ENCODE results near the gene DLEC1.

Gene DLEC1

GRCh38 chr3:38127611-38128302 is 88.7 kb downstream of the DLEC1 start:
- Histone ChIP-seq H3K27ac (ENCODE audit: low read length) (no peak overlapping the region), H3K9me3 (ENCODE audit: insufficient read depth, low read length, severe bottlenecking) (no peaks in the 10 kb centered on the region), H3K4me3 (ENCODE audit: low read depth in 1 of 2, low read length in 2 of 2) (no peak overlapping the region), H3K79me2 (ENCODE audit: insufficient read depth, low read length) (no peaks in the 10 kb centered on the region), H3K4me2 (ENCODE audit: insufficient read depth, low read length) (no peak overlapping the region), H2AFZ (ENCODE audit: low read depth, low read length) (no peak overlapping the region), H3K4me1 (ENCODE audit: insufficient read depth, low read length) (no peaks in the 10 kb centered on the region), H3K36me3 (ENCODE audit: insufficient read depth, low read length) (peaks cover 94% of the 10 kb centered on the region), H4K20me1 (ENCODE audit: insufficient read depth, low read length) (peaks cover 4% of the 10 kb centered on the region), H3K27me3 (ENCODE audit: insufficient read depth, low read length, poor library complexity) (no peaks in the 10 kb centered on the region), H3K9ac (ENCODE audit: low read depth, low read length) (no peak overlapping the region)
- ATAC-seq (ENCODE audit: insufficient read depth, low read depth) (no peak), DNase-seq (no peak)
- TF ChIP-seq CTCF (IDR thresholded peaks at IDR 0.05; ENCODE audit: borderline replicate concordance, extremely low read depth, low read length, poor library complexity, severe bottlenecking) (no peak), EZH2 (IDR thresholded peaks at IDR 0.05; ENCODE audit: borderline replicate concordance, low read depth, low read length, severe bottlenecking) (no peak)

GRCh38 chr3:38128303-38128655 is 89.3 kb downstream of the DLEC1 start:
- H3K4me3 ChIP-seq (ENCODE audit: low read depth in 1 of 2, low read length in 2 of 2), result no peak overlapping the region
- no peaks in the 10 kb centered on the region for H3K4me1 ChIP-seq (ENCODE audit: insufficient read depth, low read length)
- no peak overlapping the region for H3K4me2 ChIP-seq (ENCODE audit: insufficient read depth, low read length)
- no peak overlapping the region for H2AFZ ChIP-seq (ENCODE audit: low read depth, low read length)
- H3K79me2 ChIP-seq (ENCODE audit: insufficient read depth, low read length), result no peaks in the 10 kb centered on the region
- no peak for TF ChIP-seq EZH2 (IDR thresholded peaks at IDR 0.05; ENCODE audit: borderline replicate concordance, low read depth, low read length, severe bottlenecking)
- TF ChIP-seq CTCF (IDR thresholded peaks at IDR 0.05; ENCODE audit: borderline replicate concordance, extremely low read depth, low read length, poor library complexity, severe bottlenecking), result no peak
- peaks cover 94% of the 10 kb centered on the region for H3K36me3 ChIP-seq (ENCODE audit: insufficient read depth, low read length)
- no peak overlapping the region for H3K9ac ChIP-seq (ENCODE audit: low read depth, low read length)
- H4K20me1 ChIP-seq (ENCODE audit: insufficient read depth, low read length), result peaks cover 4% of the 10 kb centered on the region
- H3K27me3 ChIP-seq (ENCODE audit: insufficient read depth, low read length, poor library complexity), result no peaks in the 10 kb centered on the region
- H3K9me3 ChIP-seq (ENCODE audit: insufficient read depth, low read length, severe bottlenecking), result no peaks in the 10 kb centered on the region
- ATAC-seq (ENCODE audit: insufficient read depth, low read depth) (no peak), DNase-seq (no peak)
- H3K27ac ChIP-seq (ENCODE audit: low read length), result no peak overlapping the region

GRCh38 chr3:38129058-38129457 is 90.0 kb downstream of the DLEC1 start:
- H3K4me2 ChIP-seq (ENCODE audit: insufficient read depth, low read length), result no peak overlapping the region
- H3K9ac ChIP-seq (ENCODE audit: low read depth, low read length), result no peak overlapping the region
- H3K79me2 ChIP-seq (ENCODE audit: insufficient read depth, low read length), result no peaks in the 10 kb centered on the region
- no peak for ATAC-seq (ENCODE audit: insufficient read depth, low read depth)
- H4K20me1 ChIP-seq (ENCODE audit: insufficient read depth, low read length), result peaks cover 4% of the 10 kb centered on the region
- no peak overlapping the region for H3K27ac ChIP-seq (ENCODE audit: low read length)
- no peaks in the 10 kb centered on the region for H3K4me1 ChIP-seq (ENCODE audit: insufficient read depth, low read length)
- no peak for TF ChIP-seq CTCF (IDR thresholded peaks at IDR 0.05; ENCODE audit: borderline replicate concordance, extremely low read depth, low read length, poor library complexity, severe bottlenecking)
- no peak for TF ChIP-seq EZH2 (IDR thresholded peaks at IDR 0.05; ENCODE audit: borderline replicate concordance, low read depth, low read length, severe bottlenecking)
- H3K9me3 ChIP-seq (ENCODE audit: insufficient read depth, low read length, severe bottlenecking), result no peaks in the 10 kb centered on the region
- peaks cover 96% of the 10 kb centered on the region for H3K36me3 ChIP-seq (ENCODE audit: insufficient read depth, low read length)
- no peak overlapping the region for H2AFZ ChIP-seq (ENCODE audit: low read depth, low read length)
- H3K4me3 ChIP-seq (ENCODE audit: low read depth in 1 of 2, low read length in 2 of 2), result no peak overlapping the region
- H3K27me3 ChIP-seq (ENCODE audit: insufficient read depth, low read length, poor library complexity), result no peaks in the 10 kb centered on the region
- no peak for DNase-seq
